Peyer's patch (tissue), 4 donors: ENCODE data around the gene WDR93. TPM values are rescaled to one million over a fixed set of nuclear protein-coding genes. Genes with fewer than 3 reads are reported as not detected.

Experiments used
- DNase-seq, 3 donors: peaks; one replicate each; pipeline ENCODE4 v3.0.0-alpha.2; 2017 to 2019
- H3K27ac ChIP-seq, 4 donors: fragments of 200-600 bp; sonication (generic); one replicate each; pipeline ENCODE4 v1.5.1; 2016 to 2019
- H3K27me3 ChIP-seq, 2 donors: fragments of 200-600 bp; sonication (generic); one replicate each; pipeline ENCODE4 v1.5.1; 2019
- H3K36me3 ChIP-seq, 3 donors: fragments of 200-600 bp; sonication (generic); one replicate each; pipeline ENCODE4 v1.5.1; 2016 to 2019
- H3K4me1 ChIP-seq, 4 donors: fragments of 200-600 bp; sonication (generic); one replicate each; pipeline ENCODE4 v1.5.1; 2016 to 2019
- H3K4me3 ChIP-seq, 4 donors: fragments of 200-600 bp; sonication (generic); 1 replicate in 3 of 4; 2 replicates in 1 of 4; pipeline ENCODE4 v1.5.1; 2016 to 2019; ENCODE audit warnings: mild to moderate bottlenecking in 1 of 4
- H3K9me3 ChIP-seq, 4 donors: fragments of 200-600 bp; sonication (generic); one replicate each; pipeline ENCODE4 v1.5.1; 2016 to 2019; ENCODE audit warnings: mild to moderate bottlenecking in 1 of 4
- CTCF ChIP-seq, 6 experiments: fragments of 450-650 bp in 4 of 6; fragments of 200-600 bp in 2 of 6; sonication (generic) in 1 of 6; IDR thresholded peaks; one replicate each; pipeline ENCODE4 v1.5.1; 2017 to 2019; ENCODE audit warnings: antibody characterized with exemption in 6 of 6, mild to moderate bottlenecking in 3 of 6, moderate library complexity in 1 of 6
- POLR2A ChIP-seq, 2 donors: fragments of 450-650 bp; IDR thresholded peaks; one replicate each; pipeline ENCODE4 v1.5.1; 2017; ENCODE audit warnings: antibody characterized with exemption in 2 of 2, mild to moderate bottlenecking in 2 of 2, moderate library complexity in 2 of 2
- total RNA-seq, 4 donors: library from RNA; depleted of rRNA; stranded (reverse); fragments of >200 nt; gene quantifications; one replicate each; pipeline ENCODE4 v1.1.0, GENCODE V29; 2016

WDR93 gene
- total RNA-seq, 4 donors from 2014 or later = 1.0 TPM; not detected in 3

- Histone ChIP-seq H3K27me3 (no peaks in the 10 kb centered on the region), H3K9me3 (no peaks in the 10 kb centered on the region), H3K27ac (no peak overlapping the region), H3K4me3 (no peak overlapping the region), H3K4me1 (no peaks in the 10 kb centered on the region), H3K36me3 (no peaks in the 10 kb centered on the region)
- TF ChIP-seq POLR2A (IDR thresholded peaks at IDR 0.05) = no peak
- TF ChIP-seq CTCF (IDR thresholded peaks at IDR 0.05) = no peak
- no peak for DNase-seq
Observed at GRCh38 chr15:89723031-89723430, 32.4 kb downstream of the WDR93 start.

GRCh38 chr15:89724621-89725020 lies 34.0 kb downstream of the WDR93 start:
- no peaks in the 10 kb centered on the region for H3K4me1 ChIP-seq
- no peak overlapping the region for H3K4me3 ChIP-seq
- H3K9me3 ChIP-seq = no peaks in the 10 kb centered on the region
- no peak for DNase-seq
- H3K36me3 ChIP-seq = no peaks in the 10 kb centered on the region
- TF ChIP-seq CTCF (IDR thresholded peaks at IDR 0.05) (no peak), POLR2A (IDR thresholded peaks at IDR 0.05) (no peak)
- no peak overlapping the region for H3K27ac ChIP-seq
- H3K27me3 ChIP-seq = no peaks in the 10 kb centered on the region

GRCh38 chr15:89725064-89725463 lies 34.5 kb downstream of the WDR93 start:
- TF ChIP-seq POLR2A (IDR thresholded peaks at IDR 0.05) = no peak
- no peak for TF ChIP-seq CTCF (IDR thresholded peaks at IDR 0.05)
- no peaks in the 10 kb centered on the region for H3K9me3 ChIP-seq
- no peaks in the 10 kb centered on the region for H3K36me3 ChIP-seq

GRCh38 chr15:89728254-89728653 lies 37.6 kb downstream of the WDR93 start:
- H3K27ac ChIP-seq = peak overlapping the region in 1 of 4 donors; percentile 36
- no peaks in the 10 kb centered on the region for H3K27me3 ChIP-seq
- no peaks in the 10 kb centered on the region for H3K9me3 ChIP-seq
- no peaks in the 10 kb centered on the region for H3K36me3 ChIP-seq
- TF ChIP-seq POLR2A (IDR thresholded peaks at IDR 0.05) (no peak), CTCF (IDR thresholded peaks at IDR 0.05) (no peak)
- no peak for DNase-seq
- no peaks in the 10 kb centered on the region for H3K4me1 ChIP-seq
- H3K4me3 ChIP-seq = no peak overlapping the region

More at GRCh38 chr15:89725064-89725463, 34.5 kb downstream of the WDR93 start:
- Histone ChIP-seq H3K27ac (no peak overlapping the region), H3K4me1 (no peaks in the 10 kb centered on the region), H3K4me3 (no peak overlapping the region), H3K27me3 (no peaks in the 10 kb centered on the region)
- DNase-seq = no peak

GRCh38 chr15:89731275-89731674 lies 40.7 kb downstream of the WDR93 start:
- no peaks in the 10 kb centered on the region for H3K9me3 ChIP-seq
- no peaks in the 10 kb centered on the region for H3K27me3 ChIP-seq
- no peak overlapping the region for H3K27ac ChIP-seq
- no peak overlapping the region for H3K4me3 ChIP-seq
- no peaks in the 10 kb centered on the region for H3K36me3 ChIP-seq
- no peaks in the 10 kb centered on the region for H3K4me1 ChIP-seq
- no peak for TF ChIP-seq POLR2A (IDR thresholded peaks at IDR 0.05)
- no peak for TF ChIP-seq CTCF (IDR thresholded peaks at IDR 0.05)
- DNase-seq = no peak
